ENCODE results near the gene OR10H4. TPM values are rescaled to one million over a fixed set of nuclear protein-coding genes. Genes with fewer than 3 reads are reported as not detected.
"Not testable (repeated sequence)": the region's sequence is repeated elsewhere in the genome, so short reads cannot be mapped to it uniquely, and the experiment has no call there.

OR10H4 gene
- total RNA-seq, 2 donors from 2014 or later, result not detected

GRCh38 chr19:15923702-15924101 lies 25.1 kb upstream of the OR10H4 start:
- no peak for DNase-seq (ENCODE audit: low spot score)
- no peak for TF ChIP-seq CTCF (IDR thresholded peaks at IDR 0.05)
- no peaks in the 10 kb centered on the region for H3K9me3 ChIP-seq
- H3K4me3 ChIP-seq, result no peak overlapping the region
- no peak overlapping the region for H3K27ac ChIP-seq
- H3K27me3 ChIP-seq, result no peaks in the 10 kb centered on the region
- H3K4me1 ChIP-seq, result no peaks in the 10 kb centered on the region
- H3K36me3 ChIP-seq, result no peaks in the 10 kb centered on the region

DNA sequence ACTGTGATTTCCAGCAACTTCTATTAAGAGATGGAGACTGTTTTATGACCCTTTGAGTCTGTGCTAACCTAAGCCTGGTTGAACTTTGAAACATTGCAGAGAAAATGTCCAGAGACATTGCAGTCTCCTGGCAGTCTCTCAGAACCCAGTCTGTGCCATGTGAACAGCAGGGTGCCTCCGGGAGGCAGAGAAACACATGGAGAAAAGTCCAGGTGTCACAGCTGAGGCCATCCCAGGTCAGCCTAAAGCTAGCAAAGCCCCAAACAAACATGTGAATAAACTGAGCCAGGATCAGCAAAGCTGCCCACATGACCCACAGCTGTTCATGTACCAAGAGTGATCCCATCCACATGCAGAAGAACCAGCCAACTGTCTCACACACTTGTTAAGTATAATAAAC lies 22.3 kb upstream of the OR10H4 start:
- H3K36me3 ChIP-seq, result no peaks in the 10 kb centered on the region
- no peaks in the 10 kb centered on the region for H3K9me3 ChIP-seq
- H3K4me3 ChIP-seq, result no peak overlapping the region
- no peak for DNase-seq (ENCODE audit: low spot score)
- H3K4me1 ChIP-seq, result no peaks in the 10 kb centered on the region
- TF ChIP-seq CTCF (IDR thresholded peaks at IDR 0.05), result no peak
- no peak overlapping the region for H3K27ac ChIP-seq
- peaks cover 0 to 9% of the 10 kb centered on the region in 2 donors for H3K27me3 ChIP-seq

DNA sequence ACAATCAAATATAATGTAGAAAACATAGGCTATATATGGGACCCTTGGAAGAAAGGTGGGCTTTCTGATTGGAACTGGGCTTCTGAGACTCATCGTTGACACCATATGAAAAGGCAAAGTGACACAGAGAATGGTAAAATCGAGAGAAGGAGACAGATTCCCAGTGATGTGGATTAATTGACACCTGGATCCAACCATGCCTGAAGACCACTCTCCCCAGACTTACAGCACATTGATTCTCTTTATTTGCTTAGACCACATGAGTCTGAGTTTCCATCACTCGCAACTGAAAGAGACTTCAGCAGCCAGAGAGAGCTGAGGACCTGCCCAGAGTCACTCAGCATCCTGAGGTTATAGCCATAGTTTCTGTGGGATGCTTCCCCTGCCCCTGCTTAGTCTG lies 20.5 kb upstream of the OR10H4 start:
- no peak overlapping the region for H3K4me3 ChIP-seq
- H3K9me3 ChIP-seq, result no peaks in the 10 kb centered on the region
- DNase-seq (ENCODE audit: low spot score), result no peak
- no peak overlapping the region for H3K27ac ChIP-seq
- H3K36me3 ChIP-seq, result no peaks in the 10 kb centered on the region
- H3K4me1 ChIP-seq, result no peaks in the 10 kb centered on the region
- TF ChIP-seq CTCF (IDR thresholded peaks at IDR 0.05), result no peak
- peaks cover 0 to 9% of the 10 kb centered on the region in 2 donors for H3K27me3 ChIP-seq

DNA sequence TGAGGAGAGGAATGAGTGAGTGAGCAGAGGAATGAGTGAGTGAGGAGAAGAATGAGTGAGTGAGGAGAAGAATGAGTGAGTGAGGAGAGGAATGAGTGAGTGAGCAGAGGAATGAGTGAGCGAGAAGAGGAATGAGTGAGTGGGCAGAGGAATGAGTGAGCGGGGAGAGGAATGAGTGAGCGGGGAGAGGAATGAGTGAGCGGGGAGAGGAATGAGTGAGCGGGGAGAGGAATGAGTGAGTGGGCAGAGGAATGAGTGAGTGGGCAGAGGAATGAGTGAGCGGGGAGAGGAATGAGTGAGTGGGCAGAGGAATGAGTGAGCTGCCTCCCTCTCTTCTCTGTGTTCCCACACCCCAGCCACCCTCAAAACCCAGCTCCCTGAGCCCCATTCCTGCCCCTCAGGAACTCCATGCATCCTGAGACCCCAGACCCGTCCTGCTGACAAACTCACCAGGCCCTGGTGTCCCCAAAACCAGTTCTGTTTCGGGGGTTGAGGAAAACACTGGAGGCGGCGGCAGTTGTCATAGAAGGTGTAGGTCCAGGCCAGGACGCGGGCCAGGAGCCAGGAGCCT lies 15.0 kb upstream of the OR10H4 start:
- not testable (repeated sequence) for H3K4me3 ChIP-seq; DNase-seq (ENCODE audit: low spot score); H3K4me1 ChIP-seq; H3K27me3 ChIP-seq; H3K27ac ChIP-seq; H3K36me3 ChIP-seq
- peaks cover 3 to 11% of the 10 kb centered on the region in 2 donors for H3K9me3 ChIP-seq

DNA sequence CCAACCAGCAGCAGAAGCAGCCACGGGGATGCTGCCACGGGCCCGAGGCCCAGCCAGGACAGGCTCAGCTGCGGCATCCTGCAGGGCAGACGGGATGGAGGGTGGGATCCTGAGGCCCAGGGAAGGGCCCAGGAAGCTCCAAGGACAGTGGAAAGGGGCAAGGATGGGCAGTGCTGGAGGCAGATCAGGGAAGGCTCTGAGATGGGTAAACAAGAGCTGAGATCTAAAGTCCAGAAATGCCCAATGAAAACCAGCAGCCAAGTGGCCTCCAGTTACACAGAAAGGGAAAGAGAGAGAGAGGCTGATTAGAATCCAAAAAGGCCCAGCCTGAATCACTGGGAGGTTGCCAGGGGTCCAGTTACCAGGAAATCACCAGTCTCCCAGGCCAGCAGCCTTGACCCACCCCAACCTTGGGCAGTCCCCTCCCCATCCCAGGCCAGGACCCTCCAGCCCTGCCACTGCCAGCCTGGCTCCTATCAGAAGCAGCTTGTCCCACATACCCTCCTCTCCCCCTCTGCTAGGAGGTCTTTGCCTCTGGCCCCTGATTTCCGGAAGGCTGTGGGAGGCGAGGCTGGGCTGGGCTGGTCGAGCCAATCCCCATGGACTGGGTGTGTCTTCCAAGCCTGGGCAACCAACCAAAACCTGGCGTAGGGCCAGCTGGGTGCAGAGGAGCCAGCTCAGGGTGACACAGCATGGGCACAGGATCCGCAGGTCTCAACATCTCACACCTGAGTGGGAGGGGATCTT lies 14.3 kb upstream of the OR10H4 start, which contains the start of gene CYP4F11:
CYP4F11 (minus strand) TSS at position 198 of the 747 bp plus-strand sequence; CDS start at position 77, 121 bp downstream.
- Histone ChIP-seq H3K27ac (no peak within 1 kb of the TSS), H3K4me1 (no peaks in the 10 kb centered on the region), H3K27me3 (peaks cover 0 to 9% of the 10 kb centered on the region in 2 donors), H3K36me3 (no peaks in the 10 kb centered on the region), H3K9me3 (peaks cover 3 to 11% of the 10 kb centered on the region in 2 donors), H3K4me3 (no peak within 1 kb of the TSS)
- no peak for TF ChIP-seq CTCF (IDR thresholded peaks at IDR 0.05)
- DNase-seq (ENCODE audit: low spot score), result no peak

DNA sequence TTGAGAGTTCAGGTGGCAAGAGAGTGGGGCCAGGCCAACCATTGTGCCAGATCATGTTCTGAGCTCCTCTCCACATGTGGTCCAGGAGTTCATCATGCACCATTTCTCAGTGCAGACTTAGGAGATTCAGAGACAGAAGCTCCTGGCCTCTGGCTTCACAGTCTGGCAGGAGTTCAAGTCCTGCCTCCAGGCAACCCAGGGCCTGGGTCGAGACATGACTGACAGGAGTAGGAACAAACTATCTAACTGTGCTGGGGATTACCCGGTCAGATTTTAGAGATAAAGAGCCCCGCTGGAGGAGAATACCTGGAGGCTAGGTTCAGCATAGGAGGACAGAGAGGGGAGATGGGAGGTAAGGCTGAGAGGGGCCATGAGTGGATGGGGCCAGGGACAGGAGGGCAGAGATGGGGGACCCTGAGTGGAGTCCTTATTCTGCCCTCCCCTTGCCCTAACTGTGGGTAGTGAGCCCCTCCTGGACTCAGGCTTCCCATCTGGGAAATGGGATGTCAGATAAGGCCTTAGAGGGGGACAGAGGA lies 13.6 kb upstream of the OR10H4 start:
- DNase-seq (ENCODE audit: low spot score), result no peak
- Histone ChIP-seq H3K27me3 (peaks cover 0 to 9% of the 10 kb centered on the region in 2 donors), H3K4me1 (no peaks in the 10 kb centered on the region), H3K27ac (no peak overlapping the region), H3K4me3 (no peak overlapping the region), H3K36me3 (no peaks in the 10 kb centered on the region), H3K9me3 (peaks cover 3 to 11% of the 10 kb centered on the region in 2 donors)
- TF ChIP-seq CTCF (IDR thresholded peaks at IDR 0.05), result no peak
